Brain microvascular endothelial cell (primary cell): ENCODE measurements around the gene CD14.
"Not testable (repeated sequence)": the region's sequence is repeated elsewhere in the genome, so short reads cannot be mapped to it uniquely, and the experiment has no call there.

Source experiments
- DNase-seq: peaks from one replicate; pipeline ENCODE4 v3.0.0-alpha.2; 2020
- H3K27ac ChIP-seq: fragments of 250-450 bp; sonication (Bioruptor Pico); 2 replicates; pipeline ENCODE4 v1.5.1; 2020; ENCODE audit warnings: mild to moderate bottlenecking, moderate library complexity
- H3K27me3 ChIP-seq: fragments of 250-450 bp; sonication (Bioruptor Pico); replicated peaks from 2 replicates; pipeline ENCODE4 v1.5.1; 2020; ENCODE audit warnings: mild to moderate bottlenecking
- H3K36me3 ChIP-seq: fragments of 250-450 bp; sonication (Bioruptor Pico); replicated peaks from 2 replicates; pipeline ENCODE4 v1.5.1; 2020; ENCODE audit warnings: mild to moderate bottlenecking
- H3K4me3 ChIP-seq: 2 replicates; pipeline ENCODE4 v1.5.1; 2011; ENCODE audit warnings: low read depth, mild to moderate bottlenecking, control low read depth, low read length, moderate library complexity
- in situ Hi-C: cut with HindIII; loops from 2 replicates; pipeline ENCODE4 v1.10.0; 2017; ENCODE audit warnings: low sequenced_read_pairs, low pct_ligation_motif_present
- TF ChIP-seq, protein P1 (sequence below): IDR thresholded peaks from 2 replicates; pipeline ENCODE4 v1.5.1; 2011; ENCODE audit warnings: low read depth, mild to moderate bottlenecking, moderate library complexity, low read length, control low read depth, inconsistent platforms; ENCODE audit errors: missing control alignments

CD14 gene

DNA sequence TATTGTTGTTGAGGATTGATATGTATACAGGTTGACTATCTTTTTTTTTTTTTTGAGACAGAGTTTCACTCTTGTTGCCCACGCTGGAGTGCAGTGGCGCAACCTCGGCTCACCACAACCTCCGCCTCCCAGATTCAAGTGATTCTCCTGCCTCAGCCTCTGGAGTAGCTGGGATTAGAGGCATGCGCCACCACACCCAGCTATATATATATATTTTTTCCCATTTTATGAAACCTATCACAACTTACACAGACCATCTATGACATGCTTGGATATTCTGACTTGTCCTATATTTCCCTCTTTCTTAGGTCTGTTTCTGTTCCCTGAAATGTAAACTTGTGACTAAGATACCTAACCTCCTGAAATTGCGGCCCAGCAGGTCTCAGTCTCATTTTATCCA is 5.0 kb downstream of the CD14 start:
- in situ Hi-C loops = no loop called here
- Histone ChIP-seq H3K36me3 (no peaks in the 10 kb centered on the region), H3K27ac (no peak overlapping the region), H3K4me3 (no peak overlapping the region), H3K27me3 (no peaks in the 10 kb centered on the region)
- TF ChIP-seq, protein P1, sequence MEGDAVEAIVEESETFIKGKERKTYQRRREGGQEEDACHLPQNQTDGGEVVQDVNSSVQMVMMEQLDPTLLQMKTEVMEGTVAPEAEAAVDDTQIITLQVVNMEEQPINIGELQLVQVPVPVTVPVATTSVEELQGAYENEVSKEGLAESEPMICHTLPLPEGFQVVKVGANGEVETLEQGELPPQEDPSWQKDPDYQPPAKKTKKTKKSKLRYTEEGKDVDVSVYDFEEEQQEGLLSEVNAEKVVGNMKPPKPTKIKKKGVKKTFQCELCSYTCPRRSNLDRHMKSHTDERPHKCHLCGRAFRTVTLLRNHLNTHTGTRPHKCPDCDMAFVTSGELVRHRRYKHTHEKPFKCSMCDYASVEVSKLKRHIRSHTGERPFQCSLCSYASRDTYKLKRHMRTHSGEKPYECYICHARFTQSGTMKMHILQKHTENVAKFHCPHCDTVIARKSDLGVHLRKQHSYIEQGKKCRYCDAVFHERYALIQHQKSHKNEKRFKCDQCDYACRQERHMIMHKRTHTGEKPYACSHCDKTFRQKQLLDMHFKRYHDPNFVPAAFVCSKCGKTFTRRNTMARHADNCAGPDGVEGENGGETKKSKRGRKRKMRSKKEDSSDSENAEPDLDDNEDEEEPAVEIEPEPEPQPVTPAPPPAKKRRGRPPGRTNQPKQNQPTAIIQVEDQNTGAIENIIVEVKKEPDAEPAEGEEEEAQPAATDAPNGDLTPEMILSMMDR = no peak
- DNase-seq = no peak

DNA sequence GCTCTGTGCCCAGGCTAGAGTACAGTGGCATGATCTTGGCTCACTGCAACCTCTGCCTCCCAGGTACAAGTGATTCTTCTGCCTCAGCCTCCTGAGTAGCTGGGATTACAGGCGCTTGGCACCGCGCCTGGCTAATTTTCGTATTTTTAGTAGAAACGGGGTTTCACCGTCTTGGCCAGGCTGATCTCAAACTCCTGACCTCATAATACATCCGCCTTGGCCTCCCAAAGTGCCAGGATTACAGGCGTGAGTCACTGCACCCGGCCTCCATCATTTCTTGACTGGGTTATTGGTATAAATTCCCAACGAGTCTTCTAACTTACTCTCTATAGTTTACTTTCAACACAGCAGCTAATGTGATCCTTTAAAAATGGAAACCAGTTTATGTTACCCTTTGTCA is 8.1 kb downstream of the CD14 start:
- DNase-seq, H3K27me3 ChIP-seq, H3K36me3 ChIP-seq, H3K4me3 ChIP-seq, H3K27ac ChIP-seq, in situ Hi-C loops: not testable (repeated sequence)

DNA sequence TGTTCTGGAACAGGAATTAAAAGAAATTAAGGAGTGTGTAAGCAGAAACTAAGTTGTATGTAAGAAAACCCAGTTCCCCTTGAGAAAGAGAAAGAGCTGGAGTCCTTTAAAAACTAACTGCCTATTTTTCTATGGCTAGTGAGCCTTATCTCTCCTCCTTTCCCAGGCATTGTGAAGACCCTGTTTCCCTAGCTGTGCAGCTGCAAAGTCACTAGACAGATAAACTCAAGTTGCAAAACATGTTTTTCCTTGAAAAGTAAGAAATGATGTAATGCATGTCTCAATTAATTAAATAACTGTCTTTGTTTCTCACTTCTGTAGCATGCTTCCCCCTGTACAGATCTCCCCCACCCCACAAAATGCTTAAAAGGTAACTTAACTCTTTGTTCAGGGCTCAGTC is 9.9 kb downstream of the CD14 start:
- DNase-seq, H3K4me3 ChIP-seq, in situ Hi-C loops, H3K27ac ChIP-seq, H3K27me3 ChIP-seq, H3K36me3 ChIP-seq: not testable (repeated sequence)

DNA sequence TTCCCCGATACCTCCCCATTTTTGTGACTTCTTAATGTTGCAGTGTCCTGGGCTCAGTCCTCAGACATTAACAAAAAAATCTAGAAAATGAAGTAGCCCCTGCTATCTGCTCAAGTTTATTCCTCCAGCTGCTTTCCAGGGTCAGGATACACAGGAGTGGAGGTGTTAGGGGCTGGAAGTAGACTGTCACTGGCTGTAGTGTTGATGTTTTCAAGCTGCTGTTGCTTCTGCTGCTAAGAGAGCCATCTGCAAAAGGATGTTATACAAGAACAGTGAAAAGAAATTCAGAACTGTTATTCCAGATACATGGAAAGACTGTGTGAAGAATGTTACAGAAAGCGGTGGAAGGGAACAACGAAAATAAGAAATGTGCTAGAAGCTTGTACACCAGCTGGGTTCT is 10.7 kb downstream of the CD14 start:
- TF ChIP-seq, protein P1 = no peak
- no peaks in the 10 kb centered on the region for H3K27me3 ChIP-seq
- H3K27ac ChIP-seq = no peak overlapping the region
- no peak overlapping the region for H3K4me3 ChIP-seq
- H3K36me3 ChIP-seq = no peaks in the 10 kb centered on the region
- DNase-seq = no peak
- in situ Hi-C loops = no loop called here

DNA sequence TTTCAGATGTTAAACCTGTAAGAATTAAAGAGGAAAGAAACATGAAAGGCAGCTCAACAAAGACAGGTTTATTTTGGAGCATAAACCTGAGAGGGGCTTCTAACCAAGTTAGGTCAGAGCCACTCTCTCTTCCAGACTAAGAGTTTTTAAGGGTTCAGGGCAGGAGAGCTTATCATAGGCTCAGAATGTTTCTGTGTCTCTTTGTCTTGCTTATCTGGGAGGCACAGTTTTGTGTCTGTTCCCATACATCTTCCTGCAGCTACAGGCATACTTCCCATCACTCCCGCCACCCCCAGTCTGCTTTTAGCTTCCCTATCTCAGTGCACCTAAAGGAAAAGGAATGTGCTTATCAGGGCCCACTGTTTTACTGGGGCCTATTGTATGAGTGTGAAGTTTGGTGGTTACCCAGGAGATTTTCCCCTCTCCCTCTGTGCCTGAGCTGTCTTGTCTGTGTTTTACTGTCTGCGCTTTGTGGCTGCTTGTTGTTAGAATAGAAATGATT is 21.9 kb downstream of the CD14 start:
- no peaks in the 10 kb centered on the region for H3K27me3 ChIP-seq
- peak overlapping the region; percentile 59 for H3K27ac ChIP-seq
- DNase-seq = peak; percentile 88
- TF ChIP-seq, protein P1 = no peak
- in situ Hi-C loops = no loop called here
- H3K4me3 ChIP-seq = no peak overlapping the region
- no peaks in the 10 kb centered on the region for H3K36me3 ChIP-seq

DNA sequence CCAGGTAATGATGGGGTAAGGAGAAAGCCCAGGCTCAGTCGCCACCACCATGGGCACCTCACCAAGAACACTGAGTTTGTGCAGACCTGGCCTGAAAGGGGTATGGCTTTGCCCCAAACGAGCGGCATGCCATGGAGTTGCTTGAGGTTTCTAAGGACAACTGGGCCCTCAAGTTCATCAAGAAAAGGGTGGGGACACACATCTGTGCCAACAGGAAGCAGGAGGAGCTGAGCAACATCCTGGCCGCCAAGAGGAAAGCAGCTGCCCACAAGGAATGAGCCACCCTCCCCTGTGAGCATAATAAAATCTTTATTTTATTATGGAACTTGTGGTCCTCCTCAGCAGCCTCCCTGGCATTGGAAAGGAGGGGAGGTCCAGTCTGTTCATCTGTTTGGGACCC is 23.8 kb downstream of the CD14 start:
- Histone ChIP-seq H3K27me3 (no peaks in the 10 kb centered on the region), H3K27ac (no peak overlapping the region), H3K4me3 (no peak overlapping the region), H3K36me3 (no peaks in the 10 kb centered on the region)
- no peak for DNase-seq
- in situ Hi-C loops = no loop called here
- TF ChIP-seq, protein P1 = no peak

DNA sequence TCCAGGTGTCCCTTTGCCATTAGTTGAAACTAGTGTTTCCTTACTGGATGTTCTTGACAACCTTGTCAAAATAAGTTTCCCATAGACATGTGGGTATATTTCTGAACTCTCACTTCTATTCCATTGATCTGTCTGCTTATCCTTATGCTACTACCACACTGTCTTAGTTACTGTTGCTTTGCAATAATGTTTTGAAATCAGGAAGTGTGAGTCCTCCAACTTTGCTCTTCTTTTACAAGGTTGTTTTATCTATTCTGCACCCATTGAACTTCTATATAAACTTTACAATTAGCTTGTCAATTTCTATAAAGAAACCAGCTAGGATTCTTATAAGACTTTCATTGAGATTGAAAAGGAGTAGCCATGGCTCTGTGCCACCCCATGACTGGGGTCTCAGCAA is 24.3 kb downstream of the CD14 start:
- in situ Hi-C loops = no loop called here
- DNase-seq = no peak
- no peak overlapping the region for H3K4me3 ChIP-seq
- H3K36me3 ChIP-seq = no peaks in the 10 kb centered on the region
- H3K27ac ChIP-seq = no peak overlapping the region
- no peaks in the 10 kb centered on the region for H3K27me3 ChIP-seq
- TF ChIP-seq, protein P1 = no peak
